HG03139 (cell line): ENCODE measurements around the gene ZNF683.
A peak's percentile ranks its signal among the peaks of the same experiment; 100 is the strongest.
"Not testable (repeated sequence)": the region's sequence is repeated elsewhere in the genome, so short reads cannot be mapped to it uniquely, and the experiment has no call there.

Experiments used
- ATAC-seq: cut with Tn5 transposase; IDR thresholded peaks from one replicate; pipeline ENCODE4 v1.9.1; 2021; ENCODE audit not compliant: unreplicated experiment

ZNF683 gene

DNA sequence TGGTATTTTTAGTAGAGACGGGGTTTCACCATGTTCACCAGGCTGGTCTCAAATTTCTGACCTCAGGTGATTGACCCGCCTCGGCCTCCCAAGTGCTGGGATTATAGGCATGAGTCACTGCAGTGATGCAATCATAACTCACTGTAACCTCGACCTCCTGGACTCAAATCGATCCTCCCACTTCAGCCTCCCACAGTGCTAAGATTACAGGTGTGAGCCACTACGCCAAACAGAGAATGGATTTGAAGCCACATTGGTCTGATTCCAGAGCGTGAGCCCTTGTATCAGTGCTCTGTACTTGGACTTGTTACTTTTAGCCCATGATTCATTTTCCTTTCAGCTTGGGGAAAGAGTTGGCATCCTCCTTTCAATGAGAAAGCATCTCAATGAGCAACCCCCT, 14.9 kb upstream of the ZNF683 start:
- ATAC-seq, result no peak

DNA sequence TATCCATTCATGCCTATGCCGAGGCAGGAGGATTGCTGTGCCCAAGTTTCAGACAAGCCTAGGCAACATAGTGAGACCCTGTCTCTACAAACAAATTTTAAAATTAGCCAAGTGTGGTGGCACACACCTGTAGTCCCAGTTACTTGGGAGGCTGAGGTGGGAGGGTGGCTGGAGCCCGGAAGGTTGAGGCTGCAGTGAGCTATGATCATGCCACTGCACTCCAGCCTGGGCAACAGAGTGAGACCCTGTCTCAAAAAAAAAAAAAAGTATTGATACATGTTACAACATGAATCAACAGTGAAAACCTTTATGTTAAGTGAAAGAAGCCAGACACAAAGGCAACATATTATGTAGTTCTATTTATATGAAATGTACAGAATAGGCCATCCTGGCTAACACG, 12.5 kb upstream of the ZNF683 start:
- ATAC-seq, result not testable (repeated sequence)

- ATAC-seq, result no peak
Observed at GRCh38 chr1:26384076-26384475, 11.5 kb upstream of the ZNF683 start.

GRCh38 chr1:26378879-26379251, 6.3 kb upstream of the ZNF683 start:
- no peak for ATAC-seq

DNA sequence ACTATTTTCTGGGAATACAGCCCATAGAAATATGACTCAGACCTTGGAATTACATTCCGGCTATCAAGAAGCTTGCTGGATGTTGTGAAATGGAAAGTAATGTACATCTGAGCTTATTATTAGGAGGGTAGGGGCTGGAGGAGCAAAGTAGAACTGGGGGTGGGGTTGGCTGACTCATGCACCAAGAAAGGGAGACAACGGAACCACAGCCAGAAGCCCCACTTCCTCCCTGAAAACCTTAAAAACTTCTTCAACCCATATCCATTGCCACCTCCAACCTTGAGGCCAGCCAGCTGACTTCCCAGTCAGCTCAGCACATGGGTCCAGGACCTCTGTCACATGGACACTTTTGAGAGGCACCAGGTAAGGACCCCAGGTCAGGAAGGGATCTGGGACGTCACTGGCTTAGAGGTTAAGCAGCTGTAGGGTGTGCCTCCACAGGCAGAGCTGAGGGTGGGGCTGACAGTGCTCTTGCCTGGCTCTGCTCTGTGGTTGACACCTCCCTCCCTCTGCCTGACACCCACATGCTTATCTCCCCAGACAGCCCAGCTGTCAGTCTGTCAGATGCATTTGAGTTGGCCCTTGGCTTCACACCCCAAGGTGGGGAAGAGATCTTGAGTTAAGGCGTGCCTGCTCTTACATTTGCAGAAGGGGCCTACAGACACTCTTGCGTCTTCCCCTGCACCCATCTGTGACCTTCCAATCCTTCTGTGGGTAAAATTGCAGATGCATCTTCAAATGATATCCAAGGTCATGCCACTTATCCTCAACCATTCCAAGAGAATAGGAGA, 5.7 kb upstream of the ZNF683 start:
- peak; percentile 88 for ATAC-seq

- ATAC-seq, result no peak
Observed at GRCh38 chr1:26376050-26376449, 3.5 kb upstream of the ZNF683 start.

GRCh38 chr1:26375081-26375480, 2.5 kb upstream of the ZNF683 start:
- ATAC-seq, result no peak

- not testable (repeated sequence) for ATAC-seq
Observed at GRCh38 chr1:26374361-26374760, 1.8 kb upstream of the ZNF683 start.

DNA sequence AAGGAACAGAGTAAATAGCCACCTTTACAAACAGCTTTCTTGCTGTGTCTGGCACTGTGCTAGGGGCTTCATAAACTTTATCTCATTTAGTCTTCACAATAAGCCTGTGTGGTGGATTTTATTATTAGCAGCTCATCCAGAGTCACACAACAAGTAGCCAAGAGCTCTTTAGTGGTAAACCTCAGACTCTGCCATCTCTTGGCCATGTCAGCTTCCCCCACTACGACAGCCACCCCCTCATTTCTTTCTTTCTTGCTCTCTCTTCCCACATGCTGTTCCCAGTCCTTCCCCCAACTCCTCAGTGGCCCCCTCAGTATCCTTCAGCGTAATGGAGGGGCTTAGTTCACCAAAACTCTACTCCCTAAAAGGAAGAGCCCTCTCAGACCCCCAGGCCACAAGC, 1.2 kb upstream of the ZNF683 start:
- ATAC-seq, result no peak

DNA sequence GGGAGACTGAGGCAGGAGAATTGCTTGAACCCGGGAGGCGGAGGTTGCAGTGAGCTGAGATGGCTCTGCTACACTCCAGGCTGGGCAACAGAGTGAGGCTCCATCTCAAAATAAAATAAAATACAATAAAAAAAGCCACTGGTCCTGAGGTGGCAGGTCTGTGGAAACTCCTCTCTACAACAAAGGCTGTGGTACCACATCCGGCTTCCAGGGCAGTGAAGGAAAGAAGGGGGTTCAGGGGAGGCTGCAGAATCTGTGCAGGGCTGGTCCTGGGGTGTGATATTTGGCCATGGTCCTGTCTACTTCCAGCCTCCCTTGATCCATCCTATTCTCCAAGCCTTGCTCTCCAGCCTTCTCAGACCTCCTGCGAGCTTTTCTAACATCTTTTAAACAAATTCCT, 731 bp upstream of the ZNF683 start:
- ATAC-seq, result no peak

DNA sequence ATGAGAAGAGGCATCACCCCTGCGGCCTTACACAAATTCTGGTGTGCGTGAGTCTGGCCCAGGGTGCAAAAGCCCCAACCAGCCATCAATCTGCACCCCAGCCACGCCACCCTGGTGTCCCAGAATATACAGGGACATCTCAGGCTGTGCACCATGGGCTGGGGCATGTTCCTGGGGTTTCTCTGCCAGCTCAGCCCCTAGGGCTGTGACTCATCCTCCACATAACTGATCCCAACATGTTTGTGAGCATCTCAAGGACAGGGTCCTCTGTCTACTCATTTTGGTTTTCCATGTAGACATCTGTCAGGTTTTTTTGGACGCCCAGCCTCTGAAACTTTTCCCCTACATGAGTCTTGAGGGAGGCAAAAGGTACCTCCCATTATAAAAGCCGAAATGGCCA, 511 bp downstream of the ZNF683 start:
- no peak for ATAC-seq

DNA sequence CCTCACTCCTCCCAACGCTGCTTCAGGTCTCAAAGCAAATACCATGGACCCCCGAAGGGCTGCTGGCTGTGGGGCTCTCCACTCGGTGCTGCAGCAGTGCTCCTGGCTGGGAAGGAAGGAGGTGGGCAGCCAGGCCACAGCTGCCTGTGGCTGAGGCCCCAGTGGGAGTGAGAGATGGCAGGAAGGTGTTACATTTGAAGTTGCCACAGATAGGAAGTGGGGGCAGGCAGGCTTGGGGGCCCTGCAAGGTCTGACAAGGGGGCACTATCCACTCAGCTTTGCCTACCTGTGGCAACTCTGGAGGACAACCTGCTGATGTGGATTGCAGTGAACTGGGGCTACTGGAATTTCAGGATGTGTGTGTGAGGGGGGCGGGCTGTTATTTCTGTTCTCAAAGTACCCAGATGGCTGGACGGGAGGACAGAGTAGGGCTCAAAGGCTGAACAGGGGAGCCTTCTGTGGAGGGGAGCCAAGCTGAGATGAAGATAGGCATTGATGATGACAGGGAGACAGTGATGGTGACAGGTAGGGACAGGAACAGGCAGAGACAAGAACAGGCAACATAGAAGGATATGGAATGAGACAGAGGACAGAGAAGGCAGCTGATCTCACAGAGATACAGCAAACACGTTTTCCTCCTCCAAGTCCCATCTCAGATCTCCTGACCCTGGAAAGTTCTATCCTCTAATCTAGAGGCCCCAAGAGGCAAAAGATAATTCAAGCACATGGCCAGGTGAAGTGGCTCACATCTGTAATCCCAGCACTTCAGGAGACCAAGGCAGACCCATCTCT, 1.8 kb downstream of the ZNF683 start:
- no peak for ATAC-seq

DNA sequence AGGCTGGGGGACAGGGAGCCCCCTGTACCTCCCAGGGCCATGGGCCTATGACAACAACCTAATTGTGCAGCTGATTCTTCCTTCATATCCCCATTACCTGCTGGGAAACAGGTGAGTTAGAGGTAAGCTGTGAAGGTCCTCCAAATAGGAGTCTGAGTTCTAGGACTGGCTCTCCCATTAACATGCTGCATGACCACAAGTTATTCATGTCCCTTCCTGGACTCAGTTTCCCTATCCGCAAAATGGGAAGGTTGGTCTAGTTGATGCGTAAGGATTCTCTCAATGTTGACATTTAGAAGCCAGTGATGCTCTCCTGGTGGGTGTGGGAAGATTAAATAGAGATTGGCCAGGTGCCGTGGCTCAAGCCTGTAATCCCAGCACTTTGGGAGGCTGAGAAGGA, 4.1 kb downstream of the ZNF683 start:
- ATAC-seq, result no peak

- no peak for ATAC-seq
Observed at GRCh38 chr1:26368006-26368405, 4.5 kb downstream of the ZNF683 start.

- no peak for ATAC-seq
Observed at GRCh38 chr1:26367441-26367840, 5.1 kb downstream of the ZNF683 start.

- ATAC-seq, result no peak
Observed at GRCh38 chr1:26364956-26365355, 7.6 kb downstream of the ZNF683 start.

DNA sequence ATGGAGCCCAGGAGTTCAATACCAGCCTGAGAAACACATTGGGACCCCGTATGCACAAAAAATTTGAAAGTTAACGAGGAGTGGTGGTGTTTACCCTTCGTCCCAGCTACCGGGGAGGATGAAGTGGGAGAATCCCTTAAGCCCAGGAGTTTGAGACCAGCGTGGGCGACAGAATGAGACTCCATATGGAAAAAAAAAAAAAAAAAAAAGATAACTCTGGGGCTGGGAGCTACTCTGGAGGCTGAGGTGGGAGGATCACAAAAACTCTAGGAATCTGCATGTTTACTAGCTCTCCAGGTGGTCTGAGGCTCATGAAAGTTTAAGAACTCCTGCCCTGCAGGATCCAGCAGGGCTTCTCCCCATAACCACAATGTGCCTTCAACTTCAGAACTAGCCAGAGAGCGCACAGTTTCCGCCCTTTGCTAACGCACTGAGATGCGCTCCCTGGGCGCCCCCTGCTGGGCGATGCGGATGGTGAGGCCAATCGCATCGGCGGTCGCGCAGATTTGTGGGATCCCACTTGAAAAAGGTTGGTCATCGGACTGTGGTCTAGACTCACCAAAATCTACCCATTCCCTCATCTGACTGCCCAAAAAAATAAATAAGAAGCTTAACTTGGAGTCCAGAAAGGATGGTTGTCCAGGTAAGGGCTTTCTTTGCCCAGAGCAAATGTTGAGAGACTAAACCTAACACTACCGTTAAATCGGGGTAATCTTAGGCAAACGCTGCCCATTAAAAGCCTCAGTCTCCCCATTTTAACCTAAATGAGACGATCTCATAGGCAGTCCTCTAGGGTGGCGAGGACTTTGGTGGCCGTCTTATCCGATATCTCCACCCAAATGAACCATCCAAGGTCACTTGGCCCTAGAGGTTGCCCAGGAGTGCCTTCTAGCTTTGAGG, 8.8 kb downstream of the ZNF683 start:
- ATAC-seq, result no peak

- ATAC-seq, result no peak
Observed at GRCh38 chr1:26362331-26362730, 10.2 kb downstream of the ZNF683 start.

DNA sequence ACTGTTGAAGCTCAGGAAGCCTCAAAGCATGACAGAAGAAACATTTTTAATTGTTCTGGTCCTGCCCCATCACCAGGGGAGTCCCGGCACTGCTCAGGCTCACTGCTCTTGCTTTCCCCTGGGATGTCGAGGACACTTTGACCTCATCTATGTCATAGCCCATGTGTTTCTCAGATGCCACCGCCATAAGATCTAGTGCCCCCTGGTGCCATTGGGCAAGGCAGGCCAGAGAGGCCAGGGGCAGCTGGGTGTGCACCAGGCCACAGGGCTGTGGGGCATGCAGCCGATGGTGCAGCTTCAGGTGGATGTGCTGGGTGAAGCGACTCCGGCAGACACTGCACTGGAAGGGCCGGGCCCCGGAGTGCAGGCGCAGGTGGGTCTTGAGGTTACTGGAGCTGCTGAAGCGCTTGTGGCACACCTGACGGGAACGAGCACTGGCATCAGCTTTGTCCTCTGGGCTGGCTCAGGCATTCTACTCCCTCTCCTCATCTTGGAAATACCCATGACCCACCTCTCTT, 10.9 kb downstream of the ZNF683 start:
- no peak for ATAC-seq

GRCh38 chr1:26360807-26361604, 11.5 kb downstream of the ZNF683 start:
- ATAC-seq, result no peak
